HepG2 (cell line): ENCODE data around the gene PTK7. TPM values are rescaled to one million over a fixed set of nuclear protein-coding genes. Genes with fewer than 3 reads are reported as not detected.

Experiments used
- ATF7 ChIP-seq, 2 experiments: fragments of 450-650 bp in 1 of 2; sonication (generic) in 1 of 2; formaldehyde crosslinking in 1 of 2; IDR thresholded peaks; 2 replicates each; pipeline versions ENCODE4 v1.4.0 to v1.6.1; 2016 to 2020; ENCODE audit warnings: antibody characterized with exemption in 1 of 2, mild to moderate bottlenecking in 1 of 2, missing genetic modification reagents in 1 of 2
- CREM ChIP-seq, 2 experiments: sonication (generic) in 1 of 2; formaldehyde crosslinking in 1 of 2; IDR thresholded peaks; 2 replicates each; pipeline versions ENCODE4 v1.4.0 to v1.6.1; 2016 to 2020; ENCODE audit warnings: antibody characterized with exemption in 1 of 2, mild to moderate bottlenecking in 1 of 2, missing genetic modification reagents in 1 of 2
- DMAP1 ChIP-seq: IDR thresholded peaks from 2 replicates; pipeline ENCODE4 v1.6.1; 2016
- DNMT3B ChIP-seq: conservative IDR thresholded peaks from 2 replicates; pipeline ENCODE4 v1.6.1; 2016; ENCODE audit warnings: missing biosample characterization, control low read depth
- EHMT2 ChIP-seq: fragments of 200-600 bp; sonication (generic); IDR thresholded peaks from 2 replicates; pipeline ENCODE4 v1.7.0; 2017; ENCODE audit warnings: antibody characterized with exemption, low read depth, low read length, borderline replicate concordance
- KLF12 ChIP-seq: sonication (generic); formaldehyde crosslinking; IDR thresholded peaks from 2 replicates; pipeline ENCODE4 v1.4.0; 2020; ENCODE audit warnings: missing genetic modification reagents, borderline replicate concordance
- MYC ChIP-seq: sonication (generic); formaldehyde crosslinking; IDR thresholded peaks from 2 replicates; pipeline ENCODE4 v1.9.0; 2021; ENCODE audit warnings: missing genetic modification reagents, borderline replicate concordance
- MZF1 ChIP-seq: sonication (generic); formaldehyde crosslinking; IDR thresholded peaks from 2 replicates; pipeline ENCODE4 v1.8.1; 2023; ENCODE audit warnings: mild to moderate bottlenecking, missing genetic modification reagents, borderline replicate concordance
- NFIB ChIP-seq: sonication (generic); formaldehyde crosslinking; IDR thresholded peaks from 2 replicates; pipeline ENCODE4 v1.9.0; 2021; ENCODE audit warnings: missing genetic modification reagents, mild to moderate bottlenecking, borderline replicate concordance
- SRSF9 ChIP-seq: fragments of 200-400 bp; formaldehyde crosslinking; IDR thresholded peaks from 2 replicates; pipeline ENCODE4 v1.6.1; 2018; ENCODE audit warnings: borderline replicate concordance, mild to moderate bottlenecking, low read depth, low read length; ENCODE audit not compliant: insufficient read depth, poor library complexity, severe bottlenecking
- ZBTB7A ChIP-seq: sonication (generic); formaldehyde crosslinking; IDR thresholded peaks from 2 replicates; pipeline ENCODE4 v1.8.0; 2022; ENCODE audit warnings: mild to moderate bottlenecking, missing genetic modification reagents
- ZNF224 ChIP-seq: sonication (generic); formaldehyde crosslinking; IDR thresholded peaks from 2 replicates; pipeline ENCODE4 v1.5.0; 2020; ENCODE audit warnings: mild to moderate bottlenecking, missing genetic modification reagents
- ZNF75D ChIP-seq: sonication (generic); formaldehyde crosslinking; IDR thresholded peaks from 2 replicates; pipeline ENCODE4 v1.8.1; 2023; ENCODE audit warnings: missing genetic modification reagents, mild to moderate bottlenecking, borderline replicate concordance
- ZSCAN21 ChIP-seq: sonication (generic); formaldehyde crosslinking; IDR thresholded peaks from 2 replicates; pipeline ENCODE4 v1.8.0; 2022; ENCODE audit warnings: mild to moderate bottlenecking, missing genetic modification reagents, moderate library complexity, borderline replicate concordance
- polyA plus RNA-seq, 8 experiments: library from polyadenylated mRNA; depleted of rRNA in 3 of 8; stranded (reverse) in 7 of 8; unstranded in 1 of 8; fragments of >200 nt; fragmentation: Illumina TruSeq in 4 of 8; extraction: Trizol in 4 of 8; gene quantifications; 2 replicates each; pipeline versions ENCODE4 v1.2.1 to v1.2.3, GENCODE V29; 2011 to 2016; ENCODE audit warnings: low read depth in 4 of 8, missing spikeins in 1 of 8, mixed read lengths in 1 of 8; ENCODE audit not compliant: insufficient read depth in 1 of 8
- total RNA-seq, 5 experiments: library from RNA; depleted of rRNA; stranded (reverse); fragments of >200 nt; fragmentation: Illumina TruSeq; extraction: Trizol; gene quantifications; 2 replicates each; pipeline ENCODE4 v1.2.3, GENCODE V29; 2016; ENCODE audit warnings: low read depth in 1 of 5
- TF ChIP-seq, protein P1 (sequence below): sonication (generic); formaldehyde crosslinking; conservative IDR thresholded peaks from 2 replicates; pipeline ENCODE4 v1.4.0; 2020; ENCODE audit warnings: mild to moderate bottlenecking, missing genetic modification reagents, moderate library complexity
- TF ChIP-seq, protein P2 (sequence below): sonication (generic); formaldehyde crosslinking; IDR thresholded peaks from 2 replicates; pipeline ENCODE4 v1.5.0; 2020; ENCODE audit warnings: mild to moderate bottlenecking, missing genetic modification reagents, borderline replicate concordance
- TF ChIP-seq, protein P3 (sequence below): sonication (generic); formaldehyde crosslinking; IDR thresholded peaks from 2 replicates; pipeline ENCODE4 v1.4.0; 2020; ENCODE audit warnings: mild to moderate bottlenecking, low read depth, missing genetic modification reagents
- TF ChIP-seq, protein P4 (sequence below): sonication (generic); formaldehyde crosslinking; IDR thresholded peaks from 2 replicates; pipeline ENCODE4 v1.4.0; 2020; ENCODE audit warnings: missing genetic modification reagents

Gene PTK7
- total and polyA plus RNA-seq, 2 of the 13 experiments (the other 11 are each of a cell fraction or from before 2014, with no cell fraction given): 98.5 to 99.8 TPM

DNA sequence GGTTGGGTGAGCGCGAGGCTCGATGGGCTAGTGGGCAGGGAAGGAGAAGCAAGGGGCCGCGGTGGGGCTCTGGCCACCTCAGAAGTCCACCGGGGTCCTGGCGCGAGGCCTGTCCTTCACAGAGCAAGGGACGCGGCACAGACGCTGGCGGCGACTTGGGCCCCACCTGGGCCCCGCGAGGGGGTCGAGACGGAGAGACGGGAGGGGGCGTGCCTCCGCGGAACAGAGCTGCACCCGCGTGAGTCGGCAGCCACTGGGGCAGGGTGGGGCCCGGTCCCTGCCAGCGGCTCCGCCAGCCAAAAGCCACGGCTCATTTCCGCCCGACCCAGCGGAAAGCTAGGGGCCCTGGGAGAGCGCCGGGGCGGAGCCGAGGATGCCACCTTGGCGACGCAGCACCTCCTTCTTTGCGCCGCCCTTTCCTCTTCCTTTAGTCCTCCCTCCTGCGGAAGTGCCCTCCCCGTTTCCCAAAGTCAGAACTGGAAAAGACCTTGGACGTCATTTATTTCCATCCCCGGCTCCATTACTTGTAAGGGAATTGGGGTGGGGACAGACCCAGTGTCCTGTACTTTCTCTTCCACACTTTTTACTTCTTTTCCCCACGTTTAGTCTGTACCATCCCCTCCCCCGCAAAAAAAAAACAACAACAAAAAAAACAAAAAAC, 22.4 kb upstream of the PTK7 start, which contains the start of gene CUL7 (continued):
- TF ChIP-seq, protein P1, sequence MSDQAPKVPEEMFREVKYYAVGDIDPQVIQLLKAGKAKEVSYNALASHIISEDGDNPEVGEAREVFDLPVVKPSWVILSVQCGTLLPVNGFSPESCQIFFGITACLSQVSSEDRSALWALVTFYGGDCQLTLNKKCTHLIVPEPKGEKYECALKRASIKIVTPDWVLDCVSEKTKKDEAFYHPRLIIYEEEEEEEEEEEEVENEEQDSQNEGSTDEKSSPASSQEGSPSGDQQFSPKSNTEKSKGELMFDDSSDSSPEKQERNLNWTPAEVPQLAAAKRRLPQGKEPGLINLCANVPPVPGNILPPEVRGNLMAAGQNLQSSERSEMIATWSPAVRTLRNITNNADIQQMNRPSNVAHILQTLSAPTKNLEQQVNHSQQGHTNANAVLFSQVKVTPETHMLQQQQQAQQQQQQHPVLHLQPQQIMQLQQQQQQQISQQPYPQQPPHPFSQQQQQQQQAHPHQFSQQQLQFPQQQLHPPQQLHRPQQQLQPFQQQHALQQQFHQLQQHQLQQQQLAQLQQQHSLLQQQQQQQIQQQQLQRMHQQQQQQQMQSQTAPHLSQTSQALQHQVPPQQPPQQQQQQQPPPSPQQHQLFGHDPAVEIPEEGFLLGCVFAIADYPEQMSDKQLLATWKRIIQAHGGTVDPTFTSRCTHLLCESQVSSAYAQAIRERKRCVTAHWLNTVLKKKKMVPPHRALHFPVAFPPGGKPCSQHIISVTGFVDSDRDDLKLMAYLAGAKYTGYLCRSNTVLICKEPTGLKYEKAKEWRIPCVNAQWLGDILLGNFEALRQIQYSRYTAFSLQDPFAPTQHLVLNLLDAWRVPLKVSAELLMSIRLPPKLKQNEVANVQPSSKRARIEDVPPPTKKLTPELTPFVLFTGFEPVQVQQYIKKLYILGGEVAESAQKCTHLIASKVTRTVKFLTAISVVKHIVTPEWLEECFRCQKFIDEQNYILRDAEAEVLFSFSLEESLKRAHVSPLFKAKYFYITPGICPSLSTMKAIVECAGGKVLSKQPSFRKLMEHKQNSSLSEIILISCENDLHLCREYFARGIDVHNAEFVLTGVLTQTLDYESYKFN: peak; percentile 77
- TF ChIP-seq MZF1 (0 out of 2 replicates have a peak, but pooled peaks have one; percentile 22), MYC (CRISPR knock-in tag) (peak; percentile 90; the same call in 1 of the 2 replicates), EHMT2 (no peak), ZNF224 (CRISPR knock-in tag) (no peak; the same call in 1 of the 2 replicates), ZBTB7A (CRISPR knock-in tag) (no peak; the same call in 1 of the 2 replicates), ZSCAN21 (CRISPR knock-in tag) (peak; percentile 87; the same call in 1 of the 2 replicates), NFIB (CRISPR knock-in tag) (no peak), ATF7 (IDR thresholded peaks at IDR 0.05) (no peak), ATF7 (CRISPR knock-in tag; IDR thresholded peaks at IDR 0.05) (peak; percentile 86; the same call in 1 of the 2 replicates), ZNF75D (CRISPR knock-in tag) (0 out of 2 replicates have a peak, but pooled peaks have one; percentile 44), KLF12 (CRISPR knock-in tag) (peak; percentile 86; the same call in 1 of the 2 replicates), DMAP1 (CRISPR knock-in tag) (peak; percentile 99), DNMT3B (peak; percentile 91; the same call in 1 of the 2 replicates), CREM (IDR thresholded peaks at IDR 0.05) (peak; percentile 76; the same call in 1 of the 2 replicates), CREM (CRISPR knock-in tag; IDR thresholded peaks at IDR 0.05) (no peak), SRSF9 (no peak)
- TF ChIP-seq, protein P2, sequence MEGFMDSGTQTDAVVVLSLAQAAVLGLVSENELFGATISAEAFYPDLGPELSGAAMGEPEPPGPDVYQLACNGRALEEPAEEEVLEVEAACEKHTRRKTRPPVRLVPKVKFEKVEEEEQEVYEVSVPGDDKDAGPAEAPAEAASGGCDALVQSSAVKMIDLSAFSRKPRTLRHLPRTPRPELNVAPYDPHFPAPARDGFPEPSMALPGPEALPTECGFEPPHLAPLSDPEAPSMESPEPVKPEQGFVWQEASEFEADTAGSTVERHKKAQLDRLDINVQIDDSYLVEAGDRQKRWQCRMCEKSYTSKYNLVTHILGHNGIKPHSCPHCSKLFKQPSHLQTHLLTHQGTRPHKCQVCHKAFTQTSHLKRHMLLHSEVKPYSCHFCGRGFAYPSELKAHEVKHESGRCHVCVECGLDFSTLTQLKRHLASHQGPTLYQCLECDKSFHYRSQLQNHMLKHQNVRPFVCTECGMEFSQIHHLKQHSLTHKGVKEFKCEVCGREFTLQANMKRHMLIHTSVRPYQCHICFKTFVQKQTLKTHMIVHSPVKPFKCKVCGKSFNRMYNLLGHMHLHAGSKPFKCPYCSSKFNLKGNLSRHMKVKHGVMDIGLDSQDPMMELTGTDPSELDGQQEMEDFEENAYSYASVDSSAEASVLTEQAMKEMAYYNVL (CRISPR knock-in tag): peak; percentile 83
- TF ChIP-seq, protein P3, sequence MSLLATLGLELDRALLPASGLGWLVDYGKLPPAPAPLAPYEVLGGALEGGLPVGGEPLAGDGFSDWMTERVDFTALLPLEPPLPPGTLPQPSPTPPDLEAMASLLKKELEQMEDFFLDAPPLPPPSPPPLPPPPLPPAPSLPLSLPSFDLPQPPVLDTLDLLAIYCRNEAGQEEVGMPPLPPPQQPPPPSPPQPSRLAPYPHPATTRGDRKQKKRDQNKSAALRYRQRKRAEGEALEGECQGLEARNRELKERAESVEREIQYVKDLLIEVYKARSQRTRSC (CRISPR knock-in tag): 0 out of 2 replicates have a peak, but pooled peaks have one; percentile 85
- TF ChIP-seq, protein P4, sequence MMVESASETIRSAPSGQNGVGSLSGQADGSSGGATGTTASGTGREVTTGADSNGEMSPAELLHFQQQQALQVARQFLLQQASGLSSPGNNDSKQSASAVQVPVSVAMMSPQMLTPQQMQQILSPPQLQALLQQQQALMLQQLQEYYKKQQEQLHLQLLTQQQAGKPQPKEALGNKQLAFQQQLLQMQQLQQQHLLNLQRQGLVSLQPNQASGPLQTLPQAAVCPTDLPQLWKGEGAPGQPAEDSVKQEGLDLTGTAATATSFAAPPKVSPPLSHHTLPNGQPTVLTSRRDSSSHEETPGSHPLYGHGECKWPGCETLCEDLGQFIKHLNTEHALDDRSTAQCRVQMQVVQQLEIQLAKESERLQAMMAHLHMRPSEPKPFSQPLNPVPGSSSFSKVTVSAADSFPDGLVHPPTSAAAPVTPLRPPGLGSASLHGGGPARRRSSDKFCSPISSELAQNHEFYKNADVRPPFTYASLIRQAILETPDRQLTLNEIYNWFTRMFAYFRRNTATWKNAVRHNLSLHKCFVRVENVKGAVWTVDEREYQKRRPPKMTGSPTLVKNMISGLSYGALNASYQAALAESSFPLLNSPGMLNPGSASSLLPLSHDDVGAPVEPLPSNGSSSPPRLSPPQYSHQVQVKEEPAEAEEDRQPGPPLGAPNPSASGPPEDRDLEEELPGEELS (CRISPR knock-in tag): peak; percentile 79
